Stimulated activated CD4-positive, alpha-beta T cell treated with anti-CD3 and anti-CD28 coated beads, Interleukin-2, amount 100 ng/mL, for 48 hours (primary cell): ENCODE results near the gene NRG3.
"Not testable (repeated sequence)": the region's sequence is repeated elsewhere in the genome, so short reads cannot be mapped to it uniquely, and the experiment has no call there.

ENCODE experiments used
- DNase-seq, 2 donors: peaks; one replicate each; pipeline ENCODE4 v3.0.0-alpha.2; 2020

The NRG3 gene

GRCh38 chr10:82943142-82943541, 1068.1 kb downstream of the NRG3 start:
- DNase-seq = no peak

- no peak for DNase-seq
Observed at GRCh38 chr10:82949816-82950575, 1075.0 kb downstream of the NRG3 start.

GRCh38 chr10:82953331-82953730, 1078.3 kb downstream of the NRG3 start:
- no peak for DNase-seq

GRCh38 chr10:82953909-82954308, 1078.9 kb downstream of the NRG3 start:
- DNase-seq = no peak

GRCh38 chr10:82960421-82961060, 1085.5 kb downstream of the NRG3 start:
- not testable (repeated sequence) for DNase-seq

GRCh38 chr10:82961864-82962263, 1086.9 kb downstream of the NRG3 start:
- no peak for DNase-seq

GRCh38 chr10:82966130-82966529, 1091.1 kb downstream of the NRG3 start:
- no peak for DNase-seq

- DNase-seq = no peak
Observed at GRCh38 chr10:82968533-82968932, 1093.5 kb downstream of the NRG3 start.

- no peak for DNase-seq
Observed at GRCh38 chr10:82969405-82969804, 1094.4 kb downstream of the NRG3 start.

GRCh38 chr10:82980321-82980720, 1105.3 kb downstream of the NRG3 start:
- DNase-seq = no peak

GRCh38 chr10:82981137-82981723, 1106.2 kb downstream of the NRG3 start:
- no peak for DNase-seq

- no peak for DNase-seq
Observed at GRCh38 chr10:82982110-82982608, 1107.2 kb downstream of the NRG3 start.

GRCh38 chr10:82986216-82986615, 1111.2 kb downstream of the NRG3 start:
- no peak for DNase-seq

- DNase-seq = not testable (repeated sequence)
Observed at GRCh38 chr10:83006479-83006878, 1131.5 kb downstream of the NRG3 start.

GRCh38 chr10:83007510-83007909, 1132.5 kb downstream of the NRG3 start:
- no peak for DNase-seq

GRCh38 chr10:83012866-83013265, 1137.9 kb downstream of the NRG3 start:
- DNase-seq = no peak

- no peak for DNase-seq
Observed at GRCh38 chr10:83017076-83017867, 1142.3 kb downstream of the NRG3 start.

GRCh38 chr10:83023662-83024061, 1148.7 kb downstream of the NRG3 start:
- DNase-seq = no peak
